ENCODE measurements around the gene CRYBA4. TPM values are rescaled to one million over a fixed set of nuclear protein-coding genes. Genes with fewer than 3 reads are reported as not detected.
A peak's percentile ranks its signal among the peaks of the same experiment; 100 is the strongest.

Gene CRYBA4
- polyA plus RNA-seq, 1 of the 3 experiments (the other 2 are of a cell fraction) = not detected

DNA sequence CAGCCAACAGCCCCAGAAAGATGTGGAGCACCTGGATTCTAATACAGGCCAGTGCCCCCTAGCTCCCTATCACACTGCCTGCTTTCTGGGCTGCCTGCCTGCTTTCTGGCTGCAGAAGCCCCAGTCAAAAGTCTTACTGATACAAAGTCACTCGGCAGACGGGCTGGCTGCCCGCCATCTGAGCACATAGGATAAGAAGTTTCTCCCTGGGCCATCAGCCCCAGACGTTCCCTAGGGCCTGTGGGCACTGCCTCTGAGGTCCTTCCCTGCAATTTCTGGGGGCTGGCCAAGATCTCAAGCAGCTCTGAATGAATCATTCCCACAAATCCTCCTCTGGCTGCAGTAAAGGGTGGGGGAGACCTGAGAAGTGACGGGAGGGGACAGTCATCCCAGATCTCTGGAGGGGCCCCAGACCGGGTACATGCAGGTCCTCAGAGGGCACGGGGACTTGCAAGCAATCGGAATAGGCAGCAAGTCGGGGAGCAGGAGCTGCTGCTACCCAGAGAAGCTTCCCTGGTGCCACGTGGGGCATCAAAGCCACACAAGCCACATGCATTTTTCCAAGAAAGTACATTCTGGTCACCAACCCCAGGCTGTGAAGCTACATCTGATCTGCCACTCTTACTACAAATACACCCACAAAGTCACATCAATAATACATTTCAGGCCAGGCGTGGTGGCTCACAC, 36.5 kb upstream of the CRYBA4 start (continued):
- TF ChIP-seq, protein P1, sequence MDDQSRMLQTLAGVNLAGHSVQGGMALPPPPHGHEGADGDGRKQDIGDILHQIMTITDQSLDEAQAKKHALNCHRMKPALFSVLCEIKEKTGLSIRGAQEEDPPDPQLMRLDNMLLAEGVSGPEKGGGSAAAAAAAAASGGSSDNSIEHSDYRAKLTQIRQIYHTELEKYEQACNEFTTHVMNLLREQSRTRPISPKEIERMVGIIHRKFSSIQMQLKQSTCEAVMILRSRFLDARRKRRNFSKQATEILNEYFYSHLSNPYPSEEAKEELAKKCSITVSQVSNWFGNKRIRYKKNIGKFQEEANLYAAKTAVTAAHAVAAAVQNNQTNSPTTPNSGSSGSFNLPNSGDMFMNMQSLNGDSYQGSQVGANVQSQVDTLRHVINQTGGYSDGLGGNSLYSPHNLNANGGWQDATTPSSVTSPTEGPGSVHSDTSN (IDR thresholded peaks at IDR 0.05) = peak; percentile 43; the same call in 1 of the 2 replicates
- no peak for TF ChIP-seq RCOR1 (IDR thresholded peaks at IDR 0.05; ENCODE audit: low read length)
- TF ChIP-seq, protein P2, sequence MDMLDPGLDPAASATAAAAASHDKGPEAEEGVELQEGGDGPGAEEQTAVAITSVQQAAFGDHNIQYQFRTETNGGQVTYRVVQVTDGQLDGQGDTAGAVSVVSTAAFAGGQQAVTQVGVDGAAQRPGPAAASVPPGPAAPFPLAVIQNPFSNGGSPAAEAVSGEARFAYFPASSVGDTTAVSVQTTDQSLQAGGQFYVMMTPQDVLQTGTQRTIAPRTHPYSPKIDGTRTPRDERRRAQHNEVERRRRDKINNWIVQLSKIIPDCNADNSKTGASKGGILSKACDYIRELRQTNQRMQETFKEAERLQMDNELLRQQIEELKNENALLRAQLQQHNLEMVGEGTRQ (IDR thresholded peaks at IDR 0.05; ENCODE audit: borderline replicate concordance, low read depth, low read length) = no peak
- TF ChIP-seq FOSL2 (IDR thresholded peaks at IDR 0.05; ENCODE audit: borderline replicate concordance, low read depth) = peak; percentile 72; the same call in 1 of the 2 replicates
- TF ChIP-seq YY1 (IDR thresholded peaks at IDR 0.05; ENCODE audit: low read depth) = no peak
- no peak; the same call in 1 of the 2 replicates for TF ChIP-seq RAD21 (IDR thresholded peaks at IDR 0.05; ENCODE audit: low read length)
- TF ChIP-seq, protein P3, sequence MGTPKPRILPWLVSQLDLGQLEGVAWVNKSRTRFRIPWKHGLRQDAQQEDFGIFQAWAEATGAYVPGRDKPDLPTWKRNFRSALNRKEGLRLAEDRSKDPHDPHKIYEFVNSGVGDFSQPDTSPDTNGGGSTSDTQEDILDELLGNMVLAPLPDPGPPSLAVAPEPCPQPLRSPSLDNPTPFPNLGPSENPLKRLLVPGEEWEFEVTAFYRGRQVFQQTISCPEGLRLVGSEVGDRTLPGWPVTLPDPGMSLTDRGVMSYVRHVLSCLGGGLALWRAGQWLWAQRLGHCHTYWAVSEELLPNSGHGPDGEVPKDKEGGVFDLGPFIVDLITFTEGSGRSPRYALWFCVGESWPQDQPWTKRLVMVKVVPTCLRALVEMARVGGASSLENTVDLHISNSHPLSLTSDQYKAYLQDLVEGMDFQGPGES (IDR thresholded peaks at IDR 0.05; ENCODE audit: low read depth, low read length) = no peak
- TF ChIP-seq, protein P4, sequence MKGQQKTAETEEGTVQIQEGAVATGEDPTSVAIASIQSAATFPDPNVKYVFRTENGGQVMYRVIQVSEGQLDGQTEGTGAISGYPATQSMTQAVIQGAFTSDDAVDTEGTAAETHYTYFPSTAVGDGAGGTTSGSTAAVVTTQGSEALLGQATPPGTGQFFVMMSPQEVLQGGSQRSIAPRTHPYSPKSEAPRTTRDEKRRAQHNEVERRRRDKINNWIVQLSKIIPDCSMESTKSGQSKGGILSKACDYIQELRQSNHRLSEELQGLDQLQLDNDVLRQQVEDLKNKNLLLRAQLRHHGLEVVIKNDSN (IDR thresholded peaks at IDR 0.05; ENCODE audit: borderline replicate concordance, low read depth) = no peak
- TF ChIP-seq RXRA (IDR thresholded peaks at IDR 0.05; ENCODE audit: borderline replicate concordance, low read depth) = no peak; the same call in 1 of the 2 replicates
- 0 out of 4 replicates have a peak, but pooled peaks of 1 of the 2 experiments have one; percentile 48 for TF ChIP-seq EP300 (IDR thresholded peaks at IDR 0.05; ENCODE audit: borderline replicate concordance in 1 of 2, low read depth in 1 of 2, low read length in 1 of 2)
- TF ChIP-seq TCF12 (IDR thresholded peaks at IDR 0.05) = peak; percentile 68
- TF ChIP-seq, protein P5, sequence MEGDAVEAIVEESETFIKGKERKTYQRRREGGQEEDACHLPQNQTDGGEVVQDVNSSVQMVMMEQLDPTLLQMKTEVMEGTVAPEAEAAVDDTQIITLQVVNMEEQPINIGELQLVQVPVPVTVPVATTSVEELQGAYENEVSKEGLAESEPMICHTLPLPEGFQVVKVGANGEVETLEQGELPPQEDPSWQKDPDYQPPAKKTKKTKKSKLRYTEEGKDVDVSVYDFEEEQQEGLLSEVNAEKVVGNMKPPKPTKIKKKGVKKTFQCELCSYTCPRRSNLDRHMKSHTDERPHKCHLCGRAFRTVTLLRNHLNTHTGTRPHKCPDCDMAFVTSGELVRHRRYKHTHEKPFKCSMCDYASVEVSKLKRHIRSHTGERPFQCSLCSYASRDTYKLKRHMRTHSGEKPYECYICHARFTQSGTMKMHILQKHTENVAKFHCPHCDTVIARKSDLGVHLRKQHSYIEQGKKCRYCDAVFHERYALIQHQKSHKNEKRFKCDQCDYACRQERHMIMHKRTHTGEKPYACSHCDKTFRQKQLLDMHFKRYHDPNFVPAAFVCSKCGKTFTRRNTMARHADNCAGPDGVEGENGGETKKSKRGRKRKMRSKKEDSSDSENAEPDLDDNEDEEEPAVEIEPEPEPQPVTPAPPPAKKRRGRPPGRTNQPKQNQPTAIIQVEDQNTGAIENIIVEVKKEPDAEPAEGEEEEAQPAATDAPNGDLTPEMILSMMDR (IDR thresholded peaks at IDR 0.05) = peak; percentile 26; the same call in 1 of the 2 replicates
- TF ChIP-seq GABPA (IDR thresholded peaks at IDR 0.05; ENCODE audit: low read depth) = no peak
- peak; percentile 73 for TF ChIP-seq JUND (IDR thresholded peaks at IDR 0.05)
- TF ChIP-seq GATA2 (CRISPR knock-in tag; IDR thresholded peaks at IDR 0.05) = no peak
- no peak for TF ChIP-seq EZH2phosphoT487 (IDR thresholded peaks at IDR 0.05; ENCODE audit: borderline replicate concordance, low read depth)
- TF ChIP-seq TAF1 (IDR thresholded peaks at IDR 0.05; ENCODE audit: borderline replicate concordance, low read depth, low read length) = no peak
- peak; percentile 92 for TF ChIP-seq NFIC (IDR thresholded peaks at IDR 0.05; ENCODE audit: borderline replicate concordance)
